ENCODE measurements around the gene BMPR1A. TPM values are rescaled to one million over a fixed set of nuclear protein-coding genes. Genes with fewer than 3 reads are reported as not detected.

Gene BMPR1A
- polyA plus RNA-seq, 1 experiment, result 21.4 TPM

DNA sequence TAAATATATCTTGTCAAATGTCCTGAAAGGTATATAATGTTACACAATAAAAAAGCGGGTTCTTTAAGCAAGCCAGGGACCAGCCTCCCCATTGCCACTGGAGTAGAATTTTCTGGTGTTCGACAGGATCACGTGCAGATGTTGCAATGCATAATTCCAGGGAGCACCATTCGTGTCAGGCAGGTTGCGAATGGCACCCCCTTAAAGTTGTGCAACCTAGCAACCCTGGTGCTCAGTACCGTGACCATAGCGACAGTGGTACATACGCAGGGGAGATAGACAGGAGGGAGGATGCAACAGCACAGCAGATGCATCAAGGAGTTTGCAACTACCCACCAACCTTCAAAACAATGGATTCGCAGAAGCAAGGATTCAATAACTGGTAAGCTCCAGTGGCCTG, 6.6 kb upstream of the BMPR1A start:
- Histone ChIP-seq H3K27me3 (ENCODE audit: control insufficient read depth, insufficient read depth, low read length) (no peaks in the 10 kb centered on the region), H3K36me3 (ENCODE audit: control insufficient read depth, insufficient read depth, low read length) (no peaks in the 10 kb centered on the region), H3K4me3 (ENCODE audit: low read depth, low read length) (no peak overlapping the region)
- TF ChIP-seq, protein P1, sequence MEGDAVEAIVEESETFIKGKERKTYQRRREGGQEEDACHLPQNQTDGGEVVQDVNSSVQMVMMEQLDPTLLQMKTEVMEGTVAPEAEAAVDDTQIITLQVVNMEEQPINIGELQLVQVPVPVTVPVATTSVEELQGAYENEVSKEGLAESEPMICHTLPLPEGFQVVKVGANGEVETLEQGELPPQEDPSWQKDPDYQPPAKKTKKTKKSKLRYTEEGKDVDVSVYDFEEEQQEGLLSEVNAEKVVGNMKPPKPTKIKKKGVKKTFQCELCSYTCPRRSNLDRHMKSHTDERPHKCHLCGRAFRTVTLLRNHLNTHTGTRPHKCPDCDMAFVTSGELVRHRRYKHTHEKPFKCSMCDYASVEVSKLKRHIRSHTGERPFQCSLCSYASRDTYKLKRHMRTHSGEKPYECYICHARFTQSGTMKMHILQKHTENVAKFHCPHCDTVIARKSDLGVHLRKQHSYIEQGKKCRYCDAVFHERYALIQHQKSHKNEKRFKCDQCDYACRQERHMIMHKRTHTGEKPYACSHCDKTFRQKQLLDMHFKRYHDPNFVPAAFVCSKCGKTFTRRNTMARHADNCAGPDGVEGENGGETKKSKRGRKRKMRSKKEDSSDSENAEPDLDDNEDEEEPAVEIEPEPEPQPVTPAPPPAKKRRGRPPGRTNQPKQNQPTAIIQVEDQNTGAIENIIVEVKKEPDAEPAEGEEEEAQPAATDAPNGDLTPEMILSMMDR (IDR thresholded peaks at IDR 0.05; ENCODE audit: insufficient read depth, low read depth, low read length), result no peak
- CTCF ChIA-PET, result no interaction called here
- POLR2A ChIA-PET, result no interaction called here
- DNase-seq (ENCODE audit: low read depth), result no peak

DNA sequence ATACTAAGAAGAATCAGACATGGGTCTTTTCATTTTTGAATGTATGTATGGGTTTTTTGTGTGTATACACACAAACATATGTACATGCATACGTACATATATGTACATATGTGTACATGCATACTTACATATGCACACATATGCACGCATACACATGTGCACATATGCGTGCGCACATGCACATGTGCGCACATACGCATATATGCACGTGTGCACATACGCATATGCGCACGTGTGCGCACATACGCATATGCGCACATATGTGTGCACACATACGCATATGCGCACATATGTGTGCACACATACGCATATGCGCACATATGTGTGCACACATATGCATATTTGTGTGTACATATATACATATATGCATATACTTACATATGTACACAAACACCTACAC, 4.9 kb upstream of the BMPR1A start:
- CTCF ChIA-PET, result no interaction called here
- TF ChIP-seq, protein P1 (IDR thresholded peaks at IDR 0.05; ENCODE audit: insufficient read depth, low read depth, low read length), result no peak
- Histone ChIP-seq H3K36me3 (ENCODE audit: control insufficient read depth, insufficient read depth, low read length) (no peaks in the 10 kb centered on the region), H3K4me3 (ENCODE audit: low read depth, low read length) (no peak overlapping the region), H3K27me3 (ENCODE audit: control insufficient read depth, insufficient read depth, low read length) (no peaks in the 10 kb centered on the region)
- POLR2A ChIA-PET, result no interaction called here
- DNase-seq (ENCODE audit: low read depth), result no peak

DNA sequence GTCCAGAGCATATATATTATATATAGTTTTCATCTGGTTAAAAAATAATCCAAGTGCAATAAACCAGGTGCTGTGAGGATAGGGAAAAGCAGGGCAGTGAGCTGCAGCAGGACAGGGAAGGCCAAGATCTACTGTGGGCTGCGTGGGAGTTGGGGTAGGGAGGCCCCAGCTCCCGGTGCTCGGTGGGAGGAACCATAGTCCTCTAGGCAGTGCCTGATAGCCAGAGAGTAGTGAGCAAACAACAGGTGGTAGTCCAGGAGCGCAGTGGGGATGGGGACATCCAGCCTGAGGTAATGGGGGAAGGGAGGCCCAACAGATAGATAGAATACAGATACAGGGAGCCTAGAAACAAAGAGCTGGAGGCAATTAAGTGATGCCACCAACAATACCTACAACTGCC, 4.1 kb upstream of the BMPR1A start:
- ChIA-PET POLR2A (no interaction called here), CTCF (interaction anchor here (1.4 kb wide), 2 partner anchors 9 to 129 kb away, joined by 3 read pairs; no protein-coding TSS in a partner anchor)

DNA sequence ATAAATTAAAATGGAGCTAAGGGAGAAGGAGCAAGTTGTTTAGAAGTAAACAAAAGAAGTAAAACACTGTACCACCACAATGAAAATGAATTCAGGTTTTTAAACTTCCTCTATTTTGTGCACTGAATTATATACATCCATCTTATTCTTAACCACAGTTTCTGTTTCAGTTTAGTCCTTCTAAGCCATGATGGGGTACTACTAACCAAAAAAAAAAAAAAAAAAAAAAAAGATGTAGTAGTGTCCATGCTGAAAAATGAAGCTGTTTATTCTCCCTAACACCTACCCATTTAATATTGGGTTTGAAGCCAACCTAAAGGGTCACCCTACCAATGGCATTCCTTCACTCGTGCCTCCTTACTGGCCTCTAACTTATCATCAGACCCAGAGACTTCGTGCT, 3.4 kb upstream of the BMPR1A start:
- no peaks in the 10 kb centered on the region for H3K27me3 ChIP-seq (ENCODE audit: control insufficient read depth, insufficient read depth, low read length)
- no peak overlapping the region for H3K4me3 ChIP-seq (ENCODE audit: low read depth, low read length)
- no peaks in the 10 kb centered on the region for H3K36me3 ChIP-seq (ENCODE audit: control insufficient read depth, insufficient read depth, low read length)
- ChIA-PET CTCF (interaction anchor here (1.4 kb wide), 2 partner anchors 10 to 128 kb away, joined by 3 read pairs; no protein-coding TSS in a partner anchor), POLR2A (no interaction called here)
- DNase-seq (ENCODE audit: low read depth), result no peak
- TF ChIP-seq, protein P1 (IDR thresholded peaks at IDR 0.05; ENCODE audit: insufficient read depth, low read depth, low read length), result no peak

More for the DNA sequence above, 4.1 kb upstream of the BMPR1A start:
- H3K36me3 ChIP-seq (ENCODE audit: control insufficient read depth, insufficient read depth, low read length), result no peaks in the 10 kb centered on the region
- no peak for DNase-seq (ENCODE audit: low read depth)
- no peak overlapping the region for H3K4me3 ChIP-seq (ENCODE audit: low read depth, low read length)
- TF ChIP-seq, protein P1 (IDR thresholded peaks at IDR 0.05; ENCODE audit: insufficient read depth, low read depth, low read length), result no peak
- H3K27me3 ChIP-seq (ENCODE audit: control insufficient read depth, insufficient read depth, low read length), result no peaks in the 10 kb centered on the region

DNA sequence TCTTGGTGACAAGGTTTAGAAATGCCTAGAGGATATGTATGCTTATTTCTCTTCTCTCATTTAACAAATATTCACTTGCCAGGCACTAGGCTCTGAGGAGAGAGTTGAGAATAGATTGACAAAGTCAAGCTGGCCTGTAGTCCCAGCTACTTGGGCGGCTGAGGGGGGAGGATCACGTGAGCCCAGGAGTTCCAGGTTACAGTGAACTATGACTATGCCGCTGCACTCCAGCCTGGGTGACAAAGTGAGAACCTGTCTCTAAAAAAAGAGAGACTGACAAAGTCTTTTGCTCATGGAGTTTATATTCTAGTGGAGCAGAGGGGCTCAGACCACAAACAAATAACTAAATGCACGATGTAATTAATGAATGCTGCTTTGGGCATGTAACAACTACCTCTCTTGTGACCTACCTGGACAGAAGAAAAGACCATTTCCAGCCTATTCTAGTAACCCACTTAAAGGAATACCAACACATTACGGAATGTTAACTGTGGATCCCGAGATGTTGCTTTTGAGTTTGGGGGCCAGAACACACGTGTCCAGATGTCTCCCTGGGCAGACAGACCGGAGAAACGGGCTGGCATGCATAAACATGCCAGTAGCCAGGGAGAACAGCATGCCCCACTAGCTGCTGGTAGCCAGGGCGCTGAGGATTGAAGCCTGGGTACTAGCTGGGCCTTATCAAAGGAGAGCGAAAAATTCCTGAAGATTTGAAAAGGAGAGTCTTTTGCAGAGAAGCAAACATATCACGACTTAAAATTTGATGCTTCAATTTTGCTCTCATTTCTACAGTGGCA, 2.6 kb upstream of the BMPR1A start:
- ChIA-PET CTCF (interaction anchor here (1.4 kb wide), 1 partner anchor 128 kb away, joined by 3 read pairs; no protein-coding TSS in a partner anchor), POLR2A (no interaction called here)
- DNase-seq (ENCODE audit: low read depth), result no peak
- TF ChIP-seq, protein P1 (IDR thresholded peaks at IDR 0.05; ENCODE audit: insufficient read depth, low read depth, low read length), result no peak
- H3K36me3 ChIP-seq (ENCODE audit: control insufficient read depth, insufficient read depth, low read length), result no peaks in the 10 kb centered on the region
- no peak overlapping the region for H3K4me3 ChIP-seq (ENCODE audit: low read depth, low read length)
- H3K27me3 ChIP-seq (ENCODE audit: control insufficient read depth, insufficient read depth, low read length), result no peaks in the 10 kb centered on the region
